WI38 (cell line): ENCODE measurements around the gene ROR2.

Experiments used
- H3K4me3 ChIP-seq: 2 replicates; pipeline ENCODE4 v1.5.1; 2011; ENCODE audit warnings: low read depth, mild to moderate bottlenecking, control low read depth, low read length
- TF ChIP-seq, protein P1 (sequence below): IDR thresholded peaks from 2 replicates; pipeline ENCODE4 v1.5.1; 2012; ENCODE audit warnings: low read depth, mild to moderate bottlenecking, control low read depth, low read length

ROR2 gene

DNA sequence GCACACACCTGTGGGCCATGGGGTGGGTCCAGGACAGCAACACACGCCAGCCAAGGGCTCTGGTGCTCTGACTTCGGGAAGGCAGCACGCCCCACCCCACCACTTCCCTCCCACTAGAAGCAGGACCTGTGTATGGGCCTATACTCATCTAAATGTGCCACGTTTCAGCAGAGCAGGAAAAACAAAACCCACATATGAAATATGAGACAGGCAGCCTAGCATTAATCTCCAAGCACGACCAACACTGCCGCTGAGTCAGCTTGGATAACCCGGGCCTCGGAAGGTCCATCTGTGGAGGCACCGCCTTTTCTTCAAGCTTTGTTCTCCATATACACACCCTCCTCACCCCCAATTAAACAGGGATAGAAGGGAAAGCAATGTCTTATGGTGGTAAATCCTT, 203.1 kb downstream of the ROR2 start:
- TF ChIP-seq, protein P1, sequence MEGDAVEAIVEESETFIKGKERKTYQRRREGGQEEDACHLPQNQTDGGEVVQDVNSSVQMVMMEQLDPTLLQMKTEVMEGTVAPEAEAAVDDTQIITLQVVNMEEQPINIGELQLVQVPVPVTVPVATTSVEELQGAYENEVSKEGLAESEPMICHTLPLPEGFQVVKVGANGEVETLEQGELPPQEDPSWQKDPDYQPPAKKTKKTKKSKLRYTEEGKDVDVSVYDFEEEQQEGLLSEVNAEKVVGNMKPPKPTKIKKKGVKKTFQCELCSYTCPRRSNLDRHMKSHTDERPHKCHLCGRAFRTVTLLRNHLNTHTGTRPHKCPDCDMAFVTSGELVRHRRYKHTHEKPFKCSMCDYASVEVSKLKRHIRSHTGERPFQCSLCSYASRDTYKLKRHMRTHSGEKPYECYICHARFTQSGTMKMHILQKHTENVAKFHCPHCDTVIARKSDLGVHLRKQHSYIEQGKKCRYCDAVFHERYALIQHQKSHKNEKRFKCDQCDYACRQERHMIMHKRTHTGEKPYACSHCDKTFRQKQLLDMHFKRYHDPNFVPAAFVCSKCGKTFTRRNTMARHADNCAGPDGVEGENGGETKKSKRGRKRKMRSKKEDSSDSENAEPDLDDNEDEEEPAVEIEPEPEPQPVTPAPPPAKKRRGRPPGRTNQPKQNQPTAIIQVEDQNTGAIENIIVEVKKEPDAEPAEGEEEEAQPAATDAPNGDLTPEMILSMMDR: no peak
- no peak overlapping the region for H3K4me3 ChIP-seq

DNA sequence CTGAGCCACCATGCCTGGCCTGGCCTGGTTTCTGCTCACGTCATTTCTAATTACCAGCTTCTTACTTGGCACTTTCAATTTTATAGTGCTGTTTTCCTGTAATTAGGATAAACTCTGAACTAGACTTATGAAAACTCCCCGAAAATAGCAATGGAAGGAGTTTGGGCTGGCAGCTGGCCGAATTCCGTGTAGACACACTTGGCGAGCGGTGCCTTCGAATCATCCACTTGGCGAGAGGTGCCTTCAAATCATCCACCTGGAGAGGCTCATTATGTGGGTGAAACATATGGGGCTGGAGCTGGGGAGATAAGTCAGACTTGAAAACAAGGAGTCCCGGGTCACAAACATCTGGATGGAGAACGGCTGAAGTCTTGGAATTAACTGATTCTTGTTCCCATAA, 203.7 kb downstream of the ROR2 start:
- TF ChIP-seq, protein P1: no peak
- no peak overlapping the region for H3K4me3 ChIP-seq

DNA sequence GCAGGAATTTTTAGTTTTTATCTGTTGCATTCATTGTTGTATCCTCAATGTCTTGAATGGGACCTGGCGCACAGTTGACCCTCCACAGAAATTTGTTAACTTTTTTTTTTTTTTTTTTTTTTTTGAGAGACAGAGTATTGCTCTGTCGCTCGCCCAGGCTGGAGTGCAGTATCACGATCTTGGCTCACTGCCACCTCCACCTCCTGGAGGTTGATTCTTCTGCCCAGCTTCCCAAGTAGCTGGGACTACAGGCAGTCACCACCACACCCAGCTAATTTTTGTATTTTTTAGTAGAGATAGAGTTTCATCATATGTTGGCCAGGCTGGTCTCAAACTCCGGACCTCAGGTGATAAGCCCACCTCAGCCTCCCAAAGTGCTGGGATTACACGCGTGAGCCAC, 205.9 kb downstream of the ROR2 start:
- no peak overlapping the region for H3K4me3 ChIP-seq
- TF ChIP-seq, protein P1: no peak

DNA sequence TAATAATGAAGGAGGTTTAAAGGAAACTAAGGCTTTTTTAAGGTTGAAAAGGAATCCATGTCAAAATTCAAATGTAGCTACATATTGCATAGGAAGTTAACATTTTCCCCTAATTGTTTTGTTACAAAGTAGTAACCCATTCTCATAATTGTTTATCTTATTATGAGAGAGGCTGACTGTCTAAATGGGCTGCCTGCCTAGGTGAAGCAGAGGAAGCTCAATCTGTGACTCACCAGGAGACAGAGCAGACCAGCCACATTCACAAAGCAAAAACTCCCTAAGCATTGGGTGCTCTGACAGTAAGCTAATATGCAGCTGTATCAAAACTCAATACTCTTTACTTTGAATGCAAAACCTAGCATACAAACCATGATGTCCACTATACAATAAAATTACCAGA, 208.5 kb downstream of the ROR2 start:
- no peak overlapping the region for H3K4me3 ChIP-seq
- TF ChIP-seq, protein P1: no peak

DNA sequence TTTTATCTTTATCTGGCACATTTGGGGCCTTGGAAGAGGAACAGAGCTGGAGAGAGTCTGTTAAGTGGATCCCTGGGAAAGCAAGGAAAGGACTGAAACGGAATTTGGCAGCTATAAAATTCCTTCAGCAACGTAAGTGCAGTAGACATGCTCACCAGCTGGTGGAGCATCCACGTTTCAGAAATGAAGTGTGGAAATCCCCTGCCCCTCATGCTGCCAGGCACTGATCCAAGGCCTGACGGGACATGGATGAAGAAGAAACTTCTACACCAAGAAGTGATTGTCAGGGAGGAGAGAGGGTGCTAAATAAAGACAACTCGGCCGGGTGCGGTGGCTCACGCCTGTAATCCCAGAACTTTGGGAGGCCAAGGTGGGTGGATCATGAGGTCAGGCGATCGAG, 209.3 kb downstream of the ROR2 start:
- H3K4me3 ChIP-seq: no peak overlapping the region
- TF ChIP-seq, protein P1: no peak

DNA sequence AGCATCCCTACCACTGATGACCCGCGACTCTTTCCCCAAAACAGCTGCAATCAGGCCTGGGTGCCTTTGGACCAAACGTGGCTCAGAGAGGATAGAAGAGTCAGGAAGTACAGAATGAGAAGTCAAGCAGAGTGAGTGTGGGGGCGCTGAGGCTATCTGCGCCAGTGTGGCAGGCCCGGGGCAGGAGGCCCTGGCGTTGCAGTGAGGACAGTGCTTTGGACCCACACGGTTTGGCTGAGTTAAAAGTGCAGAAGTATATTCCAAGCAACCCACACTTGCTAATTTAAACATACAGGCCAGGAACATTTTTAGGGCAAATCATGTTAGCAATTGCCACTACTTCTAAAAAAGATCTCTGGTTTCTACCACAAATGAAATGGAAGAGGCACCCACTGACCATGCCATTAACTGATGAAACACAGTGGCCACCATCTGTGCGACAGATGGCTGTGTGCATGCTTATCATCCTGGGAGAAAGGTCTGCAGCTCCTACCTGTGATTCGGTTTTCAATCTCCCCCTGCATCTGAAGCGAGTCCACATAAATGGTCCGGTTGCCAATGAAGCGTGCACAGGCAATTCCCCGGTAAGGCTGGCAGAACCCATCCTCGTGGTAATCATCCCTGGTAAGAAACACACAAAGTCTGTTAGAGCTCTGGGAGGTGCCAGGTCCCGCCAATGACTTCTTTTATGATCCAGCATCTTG, 213.0 kb downstream of the ROR2 start:
- TF ChIP-seq, protein P1: no peak
- H3K4me3 ChIP-seq: no peak overlapping the region

DNA sequence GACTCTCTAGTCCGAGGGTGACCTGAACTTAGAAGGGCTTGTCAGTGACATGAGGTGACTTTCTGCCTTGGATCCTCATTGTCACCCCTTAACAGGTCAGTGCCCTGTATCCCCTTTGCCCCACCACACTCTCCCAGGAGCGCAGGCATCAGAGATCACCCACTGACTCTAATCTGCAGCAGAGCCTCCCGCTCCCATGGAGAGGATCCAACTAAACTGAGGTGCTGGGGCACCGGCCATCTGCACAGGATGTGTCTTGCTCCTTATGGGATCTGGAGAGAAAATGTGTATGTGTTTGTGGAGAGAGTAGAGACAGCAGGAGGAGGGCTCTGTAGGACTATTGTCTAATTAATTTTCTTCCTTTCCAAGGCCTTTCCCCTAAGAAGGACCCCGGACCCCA, 213.7 kb downstream of the ROR2 start:
- TF ChIP-seq, protein P1: no peak
- no peak overlapping the region for H3K4me3 ChIP-seq
